SK-N-MC (cell line): ENCODE data around the gene TTC38.

Experiments used
- DNase-seq: peaks from one replicate; pipeline ENCODE4 v3.0.0-alpha.2; 2011; ENCODE audit warnings: low read depth, low spot score
- H3K27ac ChIP-seq: fragments of 200-600 bp; sonication (generic); 2 replicates; pipeline ENCODE4 v1.5.1; 2016; ENCODE audit warnings: mixed run types
- H3K36me3 ChIP-seq: fragments of 200-600 bp; sonication (generic); 2 replicates; pipeline ENCODE4 v1.6.1; 2017; ENCODE audit warnings: antibody characterized with exemption, low read length, mixed read lengths; ENCODE audit not compliant: insufficient read depth
- H3K4me3 ChIP-seq: fragments of 200-600 bp; sonication (generic); 2 replicates; pipeline ENCODE4 v1.5.1; 2016
- H3K9ac ChIP-seq: fragments of 200-600 bp; sonication (generic); 2 replicates; pipeline ENCODE4 v1.8.0; 2017; ENCODE audit warnings: mixed run types, mixed read lengths; ENCODE audit not compliant: insufficient read length
- H3K9me3 ChIP-seq: fragments of 200-600 bp; sonication (generic); 2 replicates; pipeline ENCODE4 v1.6.1; 2017; ENCODE audit warnings: low read depth, mild to moderate bottlenecking, antibody characterized with exemption, low read length, moderate library complexity, mixed read lengths
- EZH2 ChIP-seq: fragments of 200-600 bp; sonication (generic); IDR thresholded peaks from one replicate; pipeline ENCODE4 v1.6.1; 2017; ENCODE audit warnings: antibody characterized with exemption
- FOXP2 ChIP-seq: optimal IDR thresholded peaks from 2 replicates; pipeline ENCODE3; 2011; ENCODE audit warnings: mild to moderate bottlenecking, moderate library complexity; ENCODE audit not compliant: insufficient read depth; ENCODE audit errors: extremely low read length, control extremely low read depth
- POLR2AphosphoS5 ChIP-seq: IDR thresholded peaks from 2 replicates; pipeline ENCODE4 v1.6.1; 2012; ENCODE audit warnings: mild to moderate bottlenecking, low read depth, low read length, borderline replicate concordance

Gene TTC38

DNA sequence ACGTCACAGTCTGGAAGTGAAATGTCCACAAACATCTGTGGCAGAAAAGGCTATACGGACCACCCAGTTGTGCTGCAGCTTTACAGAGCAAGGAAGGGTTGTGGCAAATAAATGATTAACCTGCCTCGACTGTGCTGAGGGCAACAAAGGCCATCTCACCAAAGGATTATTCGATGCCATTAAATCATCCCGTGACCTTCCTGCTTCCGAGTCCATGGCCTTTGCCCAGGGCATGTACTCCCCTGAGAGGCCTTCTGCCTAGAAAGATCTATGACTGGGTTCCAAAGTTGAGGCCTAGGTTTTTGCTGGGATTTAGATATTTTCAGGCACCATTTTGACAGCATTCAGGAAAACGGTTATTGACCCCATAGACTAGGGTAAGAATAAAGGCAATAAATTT is 26.9 kb upstream of the TTC38 start:
- DNase-seq: no peak
- H3K27ac ChIP-seq: no peak overlapping the region
- no peaks in the 10 kb centered on the region; the same call in 1 of the 2 replicates for H3K36me3 ChIP-seq
- TF ChIP-seq FOXP2 (no peak), EZH2 (no peak), POLR2AphosphoS5 (no peak)
- no peak overlapping the region for H3K9ac ChIP-seq
- H3K4me3 ChIP-seq: no peak overlapping the region
- H3K9me3 ChIP-seq: no peaks in the 10 kb centered on the region

DNA sequence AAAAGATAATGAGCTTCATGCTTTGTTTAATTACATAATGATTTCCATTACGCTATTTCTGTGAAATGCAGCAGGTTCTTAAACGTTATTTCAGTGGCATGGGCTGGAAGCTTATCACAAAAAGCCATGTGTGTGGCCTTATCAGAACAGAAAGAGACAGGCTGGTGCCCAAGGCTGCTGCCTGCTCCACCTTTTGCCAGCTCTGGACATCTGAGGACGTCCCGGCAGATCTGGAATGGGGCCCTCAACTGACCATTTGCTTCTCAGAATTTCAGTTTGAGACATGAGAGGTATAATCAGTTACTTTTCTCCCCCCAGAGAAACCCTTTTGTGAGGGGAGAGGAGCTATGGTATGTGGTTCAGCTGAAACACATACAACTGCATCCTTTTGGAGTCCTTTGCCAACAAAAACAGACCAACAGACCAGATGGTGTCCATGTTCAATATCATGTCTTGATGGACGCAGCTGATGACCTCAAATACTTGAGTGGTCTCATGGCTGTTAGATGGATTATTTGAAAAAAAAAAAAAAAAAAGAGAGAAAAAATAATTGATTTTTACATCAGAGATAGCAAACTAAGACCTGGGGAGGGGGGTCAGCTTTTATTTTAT is 26.3 kb upstream of the TTC38 start:
- DNase-seq: no peak
- TF ChIP-seq FOXP2: no peak
- TF ChIP-seq POLR2AphosphoS5: no peak
- no peak for TF ChIP-seq EZH2
- Histone ChIP-seq H3K4me3 (no peak overlapping the region), H3K9me3 (no peaks in the 10 kb centered on the region), H3K27ac (no peak overlapping the region), H3K36me3 (no peaks in the 10 kb centered on the region; the same call in 1 of the 2 replicates), H3K9ac (no peak overlapping the region)

DNA sequence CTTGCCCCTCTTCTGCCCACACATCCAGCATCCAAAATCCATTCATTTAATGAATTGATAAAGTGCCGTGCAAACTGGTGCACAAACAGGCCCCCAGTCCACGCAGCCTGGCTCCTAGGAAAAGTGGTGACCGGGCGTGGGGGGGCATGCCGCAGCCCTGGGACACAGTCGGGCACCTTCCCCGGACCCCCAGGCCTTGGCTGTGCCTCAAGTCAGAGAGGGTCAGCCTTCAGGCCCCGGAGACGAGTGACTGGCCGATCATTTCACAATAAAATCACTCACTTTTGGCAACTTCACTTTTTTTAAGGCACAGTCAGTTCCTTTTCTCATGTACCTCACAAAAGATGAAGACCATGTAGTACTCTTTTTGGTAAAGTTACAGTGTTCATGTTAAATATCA is 25.7 kb upstream of the TTC38 start:
- H3K36me3 ChIP-seq: no peaks in the 10 kb centered on the region; the same call in 1 of the 2 replicates

DNA sequence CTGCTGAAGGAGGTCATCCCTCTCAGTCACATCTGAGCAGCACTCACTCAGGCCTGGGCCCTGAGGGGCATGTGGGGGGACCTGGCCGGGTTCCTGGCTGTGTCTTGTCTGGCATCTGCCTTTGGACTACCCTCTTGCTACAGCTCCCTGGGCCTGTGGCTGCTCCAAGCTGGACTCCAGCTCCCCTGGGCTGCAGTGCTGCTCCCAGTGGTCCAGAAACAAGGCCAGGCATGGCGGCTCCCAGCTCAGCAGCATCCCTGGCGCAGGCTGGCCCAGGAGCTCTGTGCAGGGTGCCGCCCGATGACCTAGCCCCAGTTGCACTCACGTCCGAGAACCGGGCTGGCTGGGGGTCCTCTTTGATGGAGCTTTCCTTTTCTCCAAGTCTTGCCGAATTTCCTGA is 23.0 kb upstream of the TTC38 start:
- H3K36me3 ChIP-seq: no peaks in the 10 kb centered on the region; the same call in 1 of the 2 replicates
- no peak for TF ChIP-seq POLR2AphosphoS5
- no peak for TF ChIP-seq EZH2
- TF ChIP-seq FOXP2: no peak
- H3K9ac ChIP-seq: no peak overlapping the region
- no peak overlapping the region for H3K27ac ChIP-seq
- no peak for DNase-seq
- H3K9me3 ChIP-seq: no peaks in the 10 kb centered on the region
- H3K4me3 ChIP-seq: no peak overlapping the region

More for the DNA sequence above, 25.7 kb upstream of the TTC38 start:
- no peaks in the 10 kb centered on the region for H3K9me3 ChIP-seq
- no peak overlapping the region for H3K9ac ChIP-seq
- no peak overlapping the region for H3K4me3 ChIP-seq
- 0 out of 2 replicates have a peak overlapping the region, but pooled peaks have one; percentile 13 for H3K27ac ChIP-seq
- DNase-seq: no peak
- TF ChIP-seq POLR2AphosphoS5: no peak
- no peak for TF ChIP-seq FOXP2
- no peak for TF ChIP-seq EZH2

GRCh38 chr22:46245511-46245910 is 22.3 kb upstream of the TTC38 start:
- no peak overlapping the region for H3K27ac ChIP-seq
- TF ChIP-seq EZH2: no peak
- no peak for TF ChIP-seq POLR2AphosphoS5
- no peak for TF ChIP-seq FOXP2
- H3K9ac ChIP-seq: no peak overlapping the region
- no peaks in the 10 kb centered on the region; the same call in 1 of the 2 replicates for H3K36me3 ChIP-seq
- no peaks in the 10 kb centered on the region for H3K9me3 ChIP-seq
- DNase-seq: no peak
- H3K4me3 ChIP-seq: no peak overlapping the region

DNA sequence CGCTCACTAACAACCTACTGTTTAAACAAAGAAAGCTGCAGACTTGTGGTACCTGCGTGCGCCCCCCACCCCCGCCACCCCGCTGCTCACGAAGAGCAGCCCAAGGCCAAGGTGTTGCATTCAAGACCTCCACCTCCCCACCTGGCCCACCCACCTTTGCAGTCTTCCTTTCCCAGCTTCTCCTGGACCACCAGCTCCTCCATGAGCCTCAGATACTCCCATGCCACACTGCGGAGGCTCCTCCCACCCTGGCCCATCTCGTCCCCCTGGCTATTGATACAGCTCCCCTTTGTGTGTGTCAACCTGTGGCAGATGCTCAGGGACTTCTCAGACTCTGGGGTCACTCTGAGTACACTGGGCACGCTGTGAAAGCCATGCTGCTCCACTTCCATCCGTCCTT is 21.6 kb upstream of the TTC38 start:
- H3K9ac ChIP-seq: no peak overlapping the region
- no peaks in the 10 kb centered on the region for H3K9me3 ChIP-seq
- no peaks in the 10 kb centered on the region; the same call in 1 of the 2 replicates for H3K36me3 ChIP-seq
- DNase-seq: no peak
- no peak for TF ChIP-seq FOXP2
- TF ChIP-seq POLR2AphosphoS5: no peak
- TF ChIP-seq EZH2: no peak
- no peak overlapping the region for H3K4me3 ChIP-seq
- no peak overlapping the region for H3K27ac ChIP-seq

DNA sequence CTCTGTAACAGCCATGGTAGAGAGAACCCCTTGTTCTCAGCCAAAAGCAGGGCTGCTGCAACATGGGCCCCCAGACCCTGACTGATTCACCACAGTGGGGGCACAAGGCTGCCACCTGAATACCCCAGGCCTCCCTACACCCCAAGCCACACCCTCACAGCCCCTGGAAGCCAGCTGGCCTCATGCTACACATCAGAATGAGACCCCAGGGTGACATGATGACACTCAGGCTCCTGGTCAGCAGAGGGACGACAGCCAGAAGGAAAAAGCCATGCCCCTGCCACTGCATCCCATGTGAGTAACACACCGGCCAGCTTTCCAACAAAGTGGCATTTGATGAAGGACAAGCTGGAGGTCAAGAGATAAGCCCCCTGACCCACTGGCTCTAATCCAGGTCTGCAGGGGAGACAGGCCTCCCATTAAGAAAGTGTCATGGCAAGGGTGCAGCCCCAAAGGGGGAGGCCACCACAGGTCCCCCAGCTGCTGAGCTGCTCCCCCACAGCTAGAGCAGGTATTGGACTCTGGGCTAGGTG is 20.3 kb upstream of the TTC38 start:
- Histone ChIP-seq H3K4me3 (no peak overlapping the region), H3K36me3 (no peaks in the 10 kb centered on the region; the same call in 1 of the 2 replicates), H3K9me3 (no peaks in the 10 kb centered on the region), H3K27ac (no peak overlapping the region), H3K9ac (no peak overlapping the region)
- no peak for TF ChIP-seq EZH2
- no peak for TF ChIP-seq FOXP2
- TF ChIP-seq POLR2AphosphoS5: no peak
- DNase-seq: no peak

DNA sequence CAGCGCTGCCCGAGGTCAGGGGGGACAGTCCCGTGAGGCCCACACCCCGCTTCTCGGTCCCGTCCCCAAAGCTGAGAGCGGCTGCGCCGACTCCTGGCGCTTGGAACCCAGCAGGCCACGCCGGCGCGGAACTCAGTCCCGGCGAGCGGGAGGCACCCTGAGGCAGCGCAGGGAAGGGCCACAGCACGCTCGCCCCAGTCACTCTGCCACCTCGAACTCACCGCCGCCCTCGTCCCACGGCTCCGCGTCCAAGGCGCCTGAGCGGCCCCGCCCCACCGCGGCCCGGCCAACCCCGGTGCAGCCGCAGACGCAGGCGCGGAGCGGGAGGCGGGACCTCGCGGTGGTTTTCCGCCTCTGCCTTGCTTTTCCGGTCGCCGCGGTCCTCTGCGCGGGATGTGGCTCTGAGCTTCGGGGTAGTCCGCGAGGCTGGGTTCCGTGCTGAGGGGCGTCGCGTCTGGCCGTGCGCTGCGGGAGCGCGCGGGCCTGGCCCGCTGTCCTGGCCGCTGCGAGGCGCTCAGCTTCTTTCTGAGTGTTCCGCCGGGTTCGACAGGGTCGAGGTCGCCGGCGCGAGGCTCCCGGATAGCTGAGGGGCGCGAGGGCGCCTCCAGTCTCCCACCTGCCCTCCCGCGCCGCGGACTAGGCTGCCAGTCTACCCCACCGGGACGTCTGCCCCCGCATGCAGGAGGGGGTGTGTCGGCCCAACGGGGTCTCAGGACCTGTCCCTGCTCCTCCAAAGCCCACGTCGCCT is 17.6 kb upstream of the TTC38 start, which contains the start of gene CDPF1:
TSS of gene CDPF1 (minus strand) at position 259 of the 748 bp plus-strand sequence. CDS start 2,009 bp downstream, outside the sequence.
- Histone ChIP-seq H3K4me3 (peak within 1 kb of the TSS; percentile 97), H3K27ac (peak within 1 kb of the TSS; percentile 83), H3K36me3 (no peaks in the 10 kb centered on the region), H3K9me3 (no peaks in the 10 kb centered on the region), H3K9ac (peak within 1 kb of the TSS; percentile 93)
- DNase-seq: no peak
- no peak for TF ChIP-seq EZH2
- peak; percentile 48 for TF ChIP-seq FOXP2
- TF ChIP-seq POLR2AphosphoS5: peak; percentile 97
